ENCODE results near the gene NEURL1B.

DNA sequence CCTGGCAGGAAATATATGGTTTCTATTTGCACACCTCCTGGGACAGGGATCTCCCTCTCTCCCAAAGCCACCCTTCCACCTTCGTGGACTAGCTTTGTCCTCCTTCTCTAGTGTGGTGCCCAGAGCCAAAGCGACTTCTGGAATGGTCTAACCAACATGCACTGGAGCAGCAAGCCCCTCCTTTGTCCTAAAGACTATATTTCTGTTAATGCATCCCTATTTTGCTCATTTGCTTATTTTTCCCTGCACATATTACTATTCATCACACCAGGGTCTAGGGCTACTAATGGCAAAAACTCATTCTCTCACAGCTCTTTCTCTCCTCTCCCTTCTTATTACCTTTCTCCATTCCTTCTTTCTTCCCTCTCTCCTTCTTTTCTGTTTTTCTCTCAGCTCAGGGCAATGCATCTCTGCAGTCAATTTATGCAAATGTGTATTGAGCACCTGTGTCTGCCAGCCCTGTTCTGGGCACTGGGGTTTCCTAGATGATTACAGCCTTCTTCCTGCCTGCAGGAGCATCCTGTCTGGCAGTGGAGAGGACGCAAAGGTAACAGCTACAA lies 2.8 kb upstream of the NEURL1B start:
- no peak for TF ChIP-seq POLR2AphosphoS5 (IDR thresholded peaks at IDR 0.05; ENCODE audit: borderline replicate concordance, low read depth, low read length)
- no peak for TF ChIP-seq EZH2 (IDR thresholded peaks at IDR 0.05)

All from SK-N-MC (cell line).